CD14-positive monocyte (primary cell): ENCODE measurements around the gene ASTN2. TPM values are rescaled to one million over a fixed set of nuclear protein-coding genes. Genes with fewer than 3 reads are reported as not detected.

Experiments used
- DNase-seq, 3 donors: peaks; one replicate each; pipeline ENCODE4 v3.0.0-alpha.2; 2011 to 2022
- H2AFZ ChIP-seq: 2 replicates; pipeline ENCODE4 v1.6.0; 2012; ENCODE audit warnings: mild to moderate bottlenecking, low read depth, low read length, inconsistent platforms; ENCODE audit not compliant: insufficient read depth, poor library complexity, severe bottlenecking
- H3K27ac ChIP-seq, 2 donors: 1 replicate in 1 of 2; 2 replicates in 1 of 2; pipeline ENCODE4 v1.5.1; 2012 to 2013; ENCODE audit warnings: low read length in 2 of 2, control low read depth in 1 of 2, inconsistent platforms in 1 of 2, low read depth in 1 of 2, mild to moderate bottlenecking in 1 of 2
- H3K27me3 ChIP-seq, 2 donors: one replicate each; pipeline versions ENCODE4 v1.6.0 to v1.6.1; 2011 to 2013; ENCODE audit warnings: low read length in 2 of 2; ENCODE audit not compliant: control insufficient read depth in 2 of 2, insufficient read depth in 2 of 2
- H3K36me3 ChIP-seq, 2 donors: replicated peaks in 1 of 2; 1 replicate in 1 of 2; 2 replicates in 1 of 2; pipeline versions ENCODE4 v1.5.1 to v1.6.1; 2012 to 2013; ENCODE audit warnings: low read length in 2 of 2, control low read depth in 1 of 2, inconsistent platforms in 1 of 2, mild to moderate bottlenecking in 1 of 2; ENCODE audit not compliant: insufficient read depth in 2 of 2, control insufficient read depth in 1 of 2
- H3K4me1 ChIP-seq, 2 donors: 1 replicate in 1 of 2; 2 replicates in 1 of 2; pipeline versions ENCODE4 v1.5.1 to v1.6.1; 2012 to 2013; ENCODE audit warnings: low read length in 2 of 2, control low read depth in 1 of 2, inconsistent platforms in 1 of 2, mild to moderate bottlenecking in 1 of 2, moderate library complexity in 1 of 2; ENCODE audit not compliant: insufficient read depth in 2 of 2, control insufficient read depth in 1 of 2
- H3K4me2 ChIP-seq: replicated peaks from 2 replicates; pipeline ENCODE3; 2012; ENCODE audit warnings: low read length, moderate library complexity, mild to moderate bottlenecking; ENCODE audit not compliant: poor library complexity, severe bottlenecking; ENCODE audit errors: extremely low read depth
- H3K4me3 ChIP-seq, 3 experiments: fragments of 200-600 bp in 1 of 3; sonication (generic) in 1 of 3; replicated peaks in 1 of 3; 1 replicate in 2 of 3; 2 replicates in 1 of 3; pipeline ENCODE4 v1.5.1; 2011 to 2013; ENCODE audit warnings: low read length in 3 of 3, mild to moderate bottlenecking in 3 of 3, control low read depth in 2 of 3, low read depth in 2 of 3, inconsistent platforms in 1 of 3, moderate library complexity in 1 of 3
- H3K79me2 ChIP-seq: 2 replicates; pipeline ENCODE4 v1.6.0; 2012; ENCODE audit warnings: mild to moderate bottlenecking, control low read depth, inconsistent platforms, low read length, moderate library complexity; ENCODE audit not compliant: insufficient read depth
- H3K9ac ChIP-seq: 2 replicates; pipeline ENCODE4 v1.6.0; 2017; ENCODE audit warnings: low read length, mild to moderate bottlenecking; ENCODE audit not compliant: insufficient read depth, poor library complexity, severe bottlenecking
- H3K9me3 ChIP-seq, 2 donors: replicated peaks in 1 of 2; 1 replicate in 1 of 2; 2 replicates in 1 of 2; pipeline versions ENCODE4 v1.5.1 to v1.6.1; 2012 to 2013; ENCODE audit warnings: low read length in 2 of 2, control low read depth in 1 of 2; ENCODE audit not compliant: control insufficient read depth in 1 of 2, insufficient read depth in 1 of 2
- H4K20me1 ChIP-seq: 2 replicates; pipeline ENCODE4 v1.6.0; 2012; ENCODE audit warnings: mild to moderate bottlenecking, low read length, control low read depth, moderate library complexity; ENCODE audit not compliant: insufficient read depth
- H3K27ac Mint-ChIP-seq, 7 donors: one replicate each; pipeline ENCODE4 v1.8.0; 2020; ENCODE audit warnings: mild to moderate bottlenecking in 7 of 7, mixed read lengths in 7 of 7, moderate library complexity in 6 of 7, inconsistent platforms in 2 of 7
- H3K27me3 Mint-ChIP-seq, 3 donors: one replicate each; pipeline ENCODE4 v1.8.0; 2021 to 2022; ENCODE audit warnings: low read depth in 3 of 3, mild to moderate bottlenecking in 3 of 3, mixed read lengths in 3 of 3, moderate library complexity in 3 of 3, inconsistent platforms in 1 of 3
- H3K36me3 Mint-ChIP-seq, 2 donors: one replicate each; pipeline ENCODE4 v1.8.0; 2020; ENCODE audit warnings: mixed read lengths in 2 of 2, inconsistent platforms in 1 of 2, mild to moderate bottlenecking in 1 of 2
- H3K4me1 Mint-ChIP-seq: one replicate; pipeline ENCODE4 v1.8.0; 2020; ENCODE audit warnings: mild to moderate bottlenecking, mixed read lengths
- H3K4me3 Mint-ChIP-seq, 2 donors: one replicate each; pipeline ENCODE4 v1.8.0; 2020; ENCODE audit warnings: mild to moderate bottlenecking in 2 of 2, mixed read lengths in 2 of 2, moderate library complexity in 1 of 2
- H3K9me3 Mint-ChIP-seq, 7 donors: one replicate each; pipeline ENCODE4 v1.8.0; 2020 to 2022; ENCODE audit warnings: mixed read lengths in 7 of 7, mild to moderate bottlenecking in 6 of 7, moderate library complexity in 6 of 7, inconsistent platforms in 2 of 7
- CTCF ChIP-seq: fragments of 200-600 bp; IDR thresholded peaks from one replicate; pipeline ENCODE4 v1.8.0; 2022; ENCODE audit warnings: antibody characterized with exemption, mild to moderate bottlenecking
- WGBS: methylation state at CpG from one replicate; pipeline ENCODE4 v1.1.5; 2013; ENCODE audit warnings: missing lambda C conversion rate; ENCODE audit not compliant: insufficient coverage; 5-methylcytosine and 5-hydroxymethylcytosine counted together
- intact Hi-C, 2 donors: fragments of 100-400 bp; cut with micrococcal nuclease; formaldehyde crosslinking; loops; one replicate each; pipeline versions ENCODE4 v1.15.0 to v1.15.1; 2023
- polyA plus RNA-seq, 3 donors: library from polyadenylated mRNA; depleted of rRNA in 1 of 3; unstranded in 2 of 3; stranded (reverse) in 1 of 3; fragments of 300-500 nt in 2 of 3; fragments of >200 nt in 1 of 3; fragmentation: Illumina TruSeq in 2 of 3; gene quantifications; 1 replicate in 2 of 3; 2 replicates in 1 of 3; pipeline ENCODE4 v1.2.3, GENCODE V29; 2012 to 2021

ASTN2 gene
- polyA plus RNA-seq, 3 donors, result not detected

GRCh38 chr9:117103438-117104110 lies 311.3 kb downstream of the ASTN2 start:
- Mint-ChIP-seq H3K9me3 (peaks cover 0 to 6% (median 0%) of the 10 kb centered on the region in 7 donors), H3K36me3 (no peaks in the 10 kb centered on the region), H3K4me3 (no peak overlapping the region), H3K27me3 (peaks cover 0 to 1% (median 0%) of the 10 kb centered on the region in 3 donors), H3K4me1 (no peaks in the 10 kb centered on the region), H3K27ac (no peak overlapping the region)
- Histone ChIP-seq H3K4me1 (no peaks in the 10 kb centered on the region), H3K4me3 (no peak overlapping the region), H3K9me3 (no peaks in the 10 kb centered on the region), H3K36me3 (no peaks in the 10 kb centered on the region), H3K79me2 (no peaks in the 10 kb centered on the region), H3K9ac (no peak overlapping the region), H2AFZ (no peak overlapping the region), H3K27me3 (no peaks in the 10 kb centered on the region), H3K4me2 (no peak overlapping the region), H4K20me1 (no peaks in the 10 kb centered on the region), H3K27ac (no peak overlapping the region)
- WGBS, result 25% methylated on average over 1 of the region's 3 CpGs
- intact Hi-C loops, result no loop called here
- DNase-seq, result no peak
- TF ChIP-seq CTCF, result no peak

GRCh38 chr9:117101008-117101407 lies 313.8 kb downstream of the ASTN2 start:
- Histone ChIP-seq H3K79me2 (no peaks in the 10 kb centered on the region), H2AFZ (no peak overlapping the region), H3K27me3 (no peaks in the 10 kb centered on the region), H3K9ac (no peak overlapping the region), H3K27ac (no peak overlapping the region), H3K9me3 (no peaks in the 10 kb centered on the region), H3K4me1 (no peaks in the 10 kb centered on the region), H3K36me3 (no peaks in the 10 kb centered on the region), H4K20me1 (no peaks in the 10 kb centered on the region), H3K4me3 (no peak overlapping the region), H3K4me2 (no peak overlapping the region)
- no peak for TF ChIP-seq CTCF
- intact Hi-C loops, result no loop called here
- no peak overlapping the region for H3K4me3 Mint-ChIP-seq
- WGBS, result 100% methylated on average over 1 of the region's 1 CpG
- no peak overlapping the region for H3K27ac Mint-ChIP-seq
- H3K27me3 Mint-ChIP-seq, result peaks cover 0 to 1% (median 0%) of the 10 kb centered on the region in 3 donors
- no peak for DNase-seq
- no peaks in the 10 kb centered on the region for H3K4me1 Mint-ChIP-seq
- peaks cover 0 to 6% (median 0%) of the 10 kb centered on the region in 7 donors for H3K9me3 Mint-ChIP-seq
- no peaks in the 10 kb centered on the region for H3K36me3 Mint-ChIP-seq
